Activated CD4-positive, alpha-beta T cell treated with anti-CD3 and anti-CD28 coated beads, Interleukin-2, Interleukin-6, amounts not matched to agents 100 ng/mL and 50 ng/mL, durations not matched to agents 16 hours and 8 hours (primary cell): ENCODE measurements around the gene TASP1.

Experiments
- DNase-seq: peaks from one replicate; pipeline ENCODE4 v3.0.0-alpha.2; 2020

Gene TASP1

GRCh38 chr20:13567663-13568062 is 71.1 kb downstream of the TASP1 start:
- no peak for DNase-seq

- no peak for DNase-seq
Observed at GRCh38 chr20:13563854-13564253, 74.9 kb downstream of the TASP1 start.

- DNase-seq, result no peak
Observed at GRCh38 chr20:13554706-13555105, 84.0 kb downstream of the TASP1 start.

GRCh38 chr20:13554076-13554475 is 84.7 kb downstream of the TASP1 start:
- no peak for DNase-seq

GRCh38 chr20:13552061-13552460 is 86.7 kb downstream of the TASP1 start:
- DNase-seq, result no peak

- no peak for DNase-seq
Observed at GRCh38 chr20:13549451-13549850, 89.3 kb downstream of the TASP1 start.

- DNase-seq, result peak; percentile 79
Observed at GRCh38 chr20:13546497-13547131, 92.1 kb downstream of the TASP1 start.

- DNase-seq, result no peak
Observed at GRCh38 chr20:13545790-13546189, 92.9 kb downstream of the TASP1 start.

- no peak for DNase-seq
Observed at GRCh38 chr20:13543783-13544182, 94.9 kb downstream of the TASP1 start.

GRCh38 chr20:13535627-13536026 is 103.1 kb downstream of the TASP1 start:
- no peak for DNase-seq

- no peak for DNase-seq
Observed at GRCh38 chr20:13533946-13534345, 104.8 kb downstream of the TASP1 start.

GRCh38 chr20:13530146-13530545 is 108.6 kb downstream of the TASP1 start:
- no peak for DNase-seq

- no peak for DNase-seq
Observed at GRCh38 chr20:13526551-13526950, 112.2 kb downstream of the TASP1 start.

GRCh38 chr20:13525225-13525940 is 113.3 kb downstream of the TASP1 start:
- DNase-seq, result no peak

GRCh38 chr20:13524339-13524738 is 114.4 kb downstream of the TASP1 start:
- no peak for DNase-seq

GRCh38 chr20:13517831-13518230 is 120.9 kb downstream of the TASP1 start:
- no peak for DNase-seq

GRCh38 chr20:13515796-13516558 is 122.8 kb downstream of the TASP1 start:
- no peak for DNase-seq

GRCh38 chr20:13515291-13515690 is 123.4 kb downstream of the TASP1 start:
- DNase-seq, result no peak

GRCh38 chr20:13510837-13511488 is 127.8 kb downstream of the TASP1 start:
- no peak for DNase-seq

- no peak for DNase-seq
Observed at GRCh38 chr20:13507646-13508045, 131.1 kb downstream of the TASP1 start.

- DNase-seq, result no peak
Observed at GRCh38 chr20:13501500-13501899, 137.2 kb downstream of the TASP1 start.

GRCh38 chr20:13494019-13494418 is 144.7 kb downstream of the TASP1 start:
- no peak for DNase-seq

GRCh38 chr20:13493143-13493542 is 145.6 kb downstream of the TASP1 start:
- DNase-seq, result no peak
